HepG2 (cell line): ENCODE measurements around the gene NELL1. TPM values are rescaled to one million over a fixed set of nuclear protein-coding genes. Genes with fewer than 3 reads are reported as not detected.

Experiments
- ATAC-seq: fragments of 200-7000 bp; cut with Tn5 transposase; 3 replicates; pipeline ENCODE4 v1.9.1; 2020; ENCODE audit warnings: mild to moderate bottlenecking, moderate library complexity
- BruUV-seq: library from RNA; stranded (reverse); fragments of 400-500 nt; replicated peaks from 2 replicates; lab custom pipeline; 2021; lab: Mats Ljungman, UMichigan
- CTCF ChIA-PET: fragments of 300-600 bp; formaldehyde crosslinking; extraction: SDS; loops from one replicate; lab custom pipeline; 2021; ENCODE audit warnings: low total read pairs, inconsistent platforms, low intra/inter-chr PET ratio; lab: Yijun Ruan, JAX
- POLR2A ChIA-PET: fragments of 350-600 bp; sonication (Branson Sonifier 250); formaldehyde crosslinking; loops from one replicate; lab custom pipeline; 2020; ENCODE audit warnings: antibody characterized with exemption, inconsistent platforms; lab: Yijun Ruan, JAX
- DNase-seq: peaks from one replicate; pipeline ENCODE4 v3.0.0-alpha.2; 2015; ENCODE audit warnings: low spot score
- FAIRE-seq: peaks from 3 replicates; lab custom pipeline; 2011; peaks lifted over from hg19 to GRCh38; lab: Jason Lieb, UNC
- H2AFZ ChIP-seq: one replicate; pipeline ENCODE4 v1.6.1; 2011; ENCODE audit warnings: low read length, inconsistent platforms
- H3K27ac ChIP-seq: fragments of 300-600 bp; 3 replicates; pipeline ENCODE4 v1.8.0; 2011; ENCODE audit warnings: mixed run types, mild to moderate bottlenecking, mixed read lengths, low read length, inconsistent platforms; ENCODE audit not compliant: insufficient read depth; ENCODE audit errors: extremely low read length
- H3K27me3 ChIP-seq, 2 experiments: fragments of 200-600 bp in 1 of 2; 2 replicates in 1 of 2; 3 replicates in 1 of 2; pipeline versions ENCODE4 v1.6.0 to v1.8.0; 2011; ENCODE audit warnings: low read length in 2 of 2, mild to moderate bottlenecking in 2 of 2, moderate library complexity in 2 of 2, inconsistent platforms in 1 of 2; ENCODE audit not compliant: insufficient read depth in 2 of 2, control insufficient read depth in 1 of 2
- H3K36me3 ChIP-seq, 2 experiments: fragments of 200-600 bp in 1 of 2; replicated peaks in 1 of 2; 2 replicates in 1 of 2; 3 replicates in 1 of 2; pipeline versions ENCODE4 v1.5.1 to v1.8.0; 2011; ENCODE audit warnings: low read length in 2 of 2, inconsistent platforms in 1 of 2; ENCODE audit not compliant: insufficient read depth in 2 of 2, control insufficient read depth in 1 of 2
- H3K4me1 ChIP-seq: 2 replicates; pipeline ENCODE4 v1.5.1; 2012; ENCODE audit warnings: low read length, inconsistent platforms; ENCODE audit not compliant: insufficient read depth
- H3K4me2 ChIP-seq: 2 replicates; pipeline ENCODE4 v1.6.0; 2011; ENCODE audit warnings: low read depth, low read length, inconsistent platforms
- H3K4me3 ChIP-seq, 3 experiments: fragments of 200-600 bp in 1 of 3; sonication (generic), shearing (Covaris generic) in 1 of 3; replicated peaks in 1 of 3; 2 replicates each; pipeline ENCODE4 v1.5.1; 2011 to 2016; ENCODE audit warnings: low read length in 3 of 3, inconsistent platforms in 2 of 3, low read depth in 2 of 3, mild to moderate bottlenecking in 2 of 3, control low read depth in 1 of 3, mixed read lengths in 1 of 3; ENCODE audit not compliant: insufficient read depth in 1 of 3
- H3K79me2 ChIP-seq: one replicate; pipeline ENCODE4 v1.6.1; 2011; ENCODE audit warnings: low read length, inconsistent platforms; ENCODE audit not compliant: insufficient read depth
- H3K9ac ChIP-seq: 2 replicates; pipeline ENCODE4 v1.6.0; 2011; ENCODE audit warnings: mild to moderate bottlenecking, low read depth, low read length, inconsistent platforms; ENCODE audit not compliant: insufficient read depth
- H3K9me3 ChIP-seq: 2 replicates; pipeline ENCODE4 v1.5.1; 2012; ENCODE audit warnings: mild to moderate bottlenecking, low read length
- H4K20me1 ChIP-seq: 2 replicates; pipeline ENCODE4 v1.6.0; 2011; ENCODE audit warnings: inconsistent platforms, mild to moderate bottlenecking, low read length, moderate library complexity; ENCODE audit not compliant: insufficient read depth
- GTF3A ChIP-seq: sonication (generic); formaldehyde crosslinking; conservative IDR thresholded peaks from 2 replicates; pipeline ENCODE4 v1.4.0; 2020; ENCODE audit warnings: mild to moderate bottlenecking, missing genetic modification reagents
- HMGXB4 ChIP-seq, 2 experiments: sonication (generic) in 1 of 2; formaldehyde crosslinking in 1 of 2; IDR thresholded peaks; 2 replicates each; pipeline versions ENCODE4 v1.4.0 to v1.6.1; 2018 to 2020; ENCODE audit warnings: missing genetic modification reagents in 2 of 2, borderline replicate concordance in 1 of 2, low read depth in 1 of 2, mild to moderate bottlenecking in 1 of 2, missing biosample characterization in 1 of 2
- KDM2A ChIP-seq: sonication (generic); formaldehyde crosslinking; IDR thresholded peaks from 2 replicates; pipeline ENCODE4 v1.4.0; 2020; ENCODE audit warnings: low read depth, missing genetic modification reagents, borderline replicate concordance
- SMAD1 ChIP-seq: sonication (generic); formaldehyde crosslinking; IDR thresholded peaks from 2 replicates; pipeline ENCODE4 v1.4.0; 2020; ENCODE audit warnings: missing genetic modification reagents, low read depth, mild to moderate bottlenecking, borderline replicate concordance
- TBX2 ChIP-seq: sonication (generic); formaldehyde crosslinking; IDR thresholded peaks from 2 replicates; pipeline ENCODE4 v1.5.0; 2020; ENCODE audit warnings: missing genetic modification reagents, mild to moderate bottlenecking, borderline replicate concordance
- ZFP91 ChIP-seq: sonication (generic); formaldehyde crosslinking; IDR thresholded peaks from 2 replicates; pipeline ENCODE4 v1.9.0; 2022; ENCODE audit warnings: missing genetic modification reagents, mild to moderate bottlenecking, borderline replicate concordance
- ZFY ChIP-seq: sonication (generic); formaldehyde crosslinking; IDR thresholded peaks from 2 replicates; pipeline ENCODE4 v1.4.0; 2020; ENCODE audit warnings: missing genetic modification reagents
- ZNF44 ChIP-seq: sonication (generic); formaldehyde crosslinking; IDR thresholded peaks from 2 replicates; pipeline ENCODE4 v1.5.1; 2020; ENCODE audit warnings: mild to moderate bottlenecking, missing genetic modification reagents
- WGBS: methylation state at CpG from one replicate; pipeline ENCODE4 v1.1.6; 2017; ENCODE audit warnings: low lambda C conversion rate; 5-methylcytosine and 5-hydroxymethylcytosine counted together
- in situ Hi-C: cut with HindIII; loops from 2 replicates; pipeline ENCODE4 v1.10.0; 2017; ENCODE audit warnings: low pct_unique_long_range_greater_than_20kb; ENCODE audit not compliant: extremely low pct_ligation_motif_present
- intact Hi-C: fragments of 100-400 bp; cut with micrococcal nuclease; formaldehyde crosslinking; loops from one replicate; pipeline ENCODE4 v1.10.0; 2022; ENCODE audit not compliant: unreplicated experiment
- polyA plus RNA-seq, 8 experiments: library from polyadenylated mRNA; depleted of rRNA in 3 of 8; stranded (reverse) in 7 of 8; unstranded in 1 of 8; fragments of >200 nt; fragmentation: Illumina TruSeq in 4 of 8; extraction: Trizol in 4 of 8; gene quantifications; 2 replicates each; pipeline versions ENCODE4 v1.2.1 to v1.2.3, GENCODE V29; 2011 to 2016; ENCODE audit warnings: low read depth in 4 of 8, missing spikeins in 1 of 8, mixed read lengths in 1 of 8; ENCODE audit not compliant: insufficient read depth in 1 of 8
- total RNA-seq, 5 experiments: library from RNA; depleted of rRNA; stranded (reverse); fragments of >200 nt; fragmentation: Illumina TruSeq; extraction: Trizol; gene quantifications; 2 replicates each; pipeline ENCODE4 v1.2.3, GENCODE V29; 2016; ENCODE audit warnings: low read depth in 1 of 5

Gene NELL1
- total and polyA plus RNA-seq, 2 of the 13 experiments (the other 11 are each of a cell fraction or from before 2014, with no cell fraction given), result not detected

DNA sequence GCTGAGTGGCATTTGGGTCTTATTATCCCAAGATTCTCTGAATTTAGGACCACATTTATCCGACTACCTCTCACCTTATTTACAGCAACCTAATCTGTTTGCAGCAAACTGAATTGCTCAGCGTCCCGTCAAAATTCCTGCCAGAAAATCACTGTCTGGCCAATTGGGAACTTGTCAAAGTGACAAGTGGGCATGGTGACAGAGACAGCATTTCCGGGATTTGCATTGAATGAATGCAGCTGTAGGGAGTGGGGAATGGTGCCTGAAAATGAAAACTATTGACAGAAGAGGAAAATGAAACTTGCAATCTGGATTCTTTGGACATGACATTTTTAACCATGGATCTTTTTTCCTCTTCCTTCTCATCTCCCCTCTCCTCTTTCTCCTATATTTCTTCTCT, 113.8 kb downstream of the NELL1 start:
- Histone ChIP-seq H4K20me1 (no peaks in the 10 kb centered on the region), H3K27me3 (no peaks in the 10 kb centered on the region), H3K79me2 (no peaks in the 10 kb centered on the region), H3K9ac (no peak overlapping the region), H3K27ac (no peak overlapping the region), H3K9me3 (no peaks in the 10 kb centered on the region), H2AFZ (no peak overlapping the region), H3K4me1 (no peaks in the 10 kb centered on the region), H3K4me3 (no peak overlapping the region), H3K4me2 (no peak overlapping the region), H3K36me3 (no peaks in the 10 kb centered on the region)
- CTCF ChIA-PET, result no interaction called here
- ATAC-seq, result no peak
- no TSS peak for BruUV-seq
- 4% methylated on average over 4 of the region's 4 CpGs for WGBS
- POLR2A ChIA-PET, result no interaction called here
- TF ChIP-seq SMAD1 (CRISPR knock-in tag) (no peak), TBX2 (CRISPR knock-in tag) (no peak), ZNF44 (CRISPR knock-in tag) (no peak), GTF3A (CRISPR knock-in tag) (no peak), KDM2A (CRISPR knock-in tag) (no peak)
- intact Hi-C loops (no loop called here), in situ Hi-C loops (no loop called here)
- no peak for DNase-seq
- no peak for FAIRE-seq

GRCh38 chr11:20790622-20791021, 121.2 kb downstream of the NELL1 start:
- Histone ChIP-seq H3K27ac (no peak overlapping the region), H3K4me1 (no peaks in the 10 kb centered on the region), H3K79me2 (no peaks in the 10 kb centered on the region), H3K27me3 (no peaks in the 10 kb centered on the region), H4K20me1 (no peaks in the 10 kb centered on the region), H3K4me3 (no peak overlapping the region), H2AFZ (no peak overlapping the region), H3K9ac (no peak overlapping the region), H3K9me3 (no peaks in the 10 kb centered on the region), H3K36me3 (no peaks in the 10 kb centered on the region), H3K4me2 (no peak overlapping the region)
- in situ Hi-C loops, result no loop called here
- ATAC-seq (no peak), DNase-seq (no peak), FAIRE-seq (no peak)
- POLR2A ChIA-PET, result no interaction called here
- BruUV-seq, result no TSS peak
- CTCF ChIA-PET, result no interaction called here
- intact Hi-C loops, result no loop called here
- WGBS, result 18% methylated on average over 3 of the region's 7 CpGs
- TF ChIP-seq HMGXB4 (CRISPR knock-in tag; IDR thresholded peaks at IDR 0.05; ENCODE audit: borderline replicate concordance in 1 of 2, low read depth in 1 of 2) (no peak), ZFY (CRISPR knock-in tag) (no peak), ZFP91 (CRISPR knock-in tag) (no peak)
